ENCODE measurements around the gene TCERG1L. TPM values are rescaled to one million over a fixed set of nuclear protein-coding genes. Genes with fewer than 3 reads are reported as not detected.
A peak's percentile ranks its signal among the peaks of the same experiment; 100 is the strongest.

Gene TCERG1L
- total RNA-seq, 1 donor from 2014 or later: 2.7 TPM

GRCh38 chr10:131111471-131112080 lies 199.9 kb downstream of the TCERG1L start:
- H3K27ac Mint-ChIP-seq: peak overlapping the region; percentile 34
- H3K4me1 Mint-ChIP-seq (ENCODE audit: unreplicated experiment): peaks cover 18% of the 10 kb centered on the region
- no peaks in the 10 kb centered on the region for H3K27me3 Mint-ChIP-seq
- H3K36me3 Mint-ChIP-seq: peaks cover 9% of the 10 kb centered on the region
- peak overlapping the region; percentile 51 for H3K4me3 Mint-ChIP-seq
- no peak for DNase-seq (ENCODE audit: extremely low spot score, unreplicated experiment)
- no peaks in the 10 kb centered on the region for H3K9me3 Mint-ChIP-seq
- TF ChIP-seq CTCF (conservative IDR thresholded peaks at IDR 0.05): no peak

GRCh38 chr10:131111007-131111406 lies 200.5 kb downstream of the TCERG1L start:
- peaks cover 11% of the 10 kb centered on the region for H3K36me3 Mint-ChIP-seq

GRCh38 chr10:131110241-131110783 lies 201.2 kb downstream of the TCERG1L start:
- Mint-ChIP-seq H3K27ac (no peak overlapping the region), H3K36me3 (peaks cover 11% of the 10 kb centered on the region), H3K27me3 (no peaks in the 10 kb centered on the region), H3K4me1 (ENCODE audit: unreplicated experiment) (peaks cover 18% of the 10 kb centered on the region), H3K9me3 (no peaks in the 10 kb centered on the region), H3K4me3 (no peak overlapping the region)
- no peak for DNase-seq (ENCODE audit: extremely low spot score, unreplicated experiment)
- no peak for TF ChIP-seq CTCF (conservative IDR thresholded peaks at IDR 0.05)

More at GRCh38 chr10:131111007-131111406, 200.5 kb downstream of the TCERG1L start:
- Mint-ChIP-seq H3K27ac (no peak overlapping the region), H3K27me3 (no peaks in the 10 kb centered on the region), H3K4me1 (ENCODE audit: unreplicated experiment) (peaks cover 18% of the 10 kb centered on the region), H3K4me3 (no peak overlapping the region), H3K9me3 (no peaks in the 10 kb centered on the region)
- TF ChIP-seq CTCF (conservative IDR thresholded peaks at IDR 0.05): no peak
- no peak for DNase-seq (ENCODE audit: extremely low spot score, unreplicated experiment)

- TF ChIP-seq CTCF (conservative IDR thresholded peaks at IDR 0.05): no peak
- Mint-ChIP-seq H3K4me1 (ENCODE audit: unreplicated experiment) (peaks cover 18% of the 10 kb centered on the region), H3K27ac (no peak overlapping the region), H3K9me3 (no peaks in the 10 kb centered on the region), H3K27me3 (no peaks in the 10 kb centered on the region), H3K4me3 (no peak overlapping the region), H3K36me3 (peaks cover 11% of the 10 kb centered on the region)
- DNase-seq (ENCODE audit: extremely low spot score, unreplicated experiment): no peak
Observed at GRCh38 chr10:131109726-131110125, 201.8 kb downstream of the TCERG1L start.

- H3K27ac Mint-ChIP-seq: no peak overlapping the region
- no peak for DNase-seq (ENCODE audit: extremely low spot score, unreplicated experiment)
- peaks cover 15% of the 10 kb centered on the region for H3K4me1 Mint-ChIP-seq (ENCODE audit: unreplicated experiment)
- no peaks in the 10 kb centered on the region for H3K27me3 Mint-ChIP-seq
- H3K9me3 Mint-ChIP-seq: no peaks in the 10 kb centered on the region
- no peak overlapping the region for H3K4me3 Mint-ChIP-seq
- peaks cover 11% of the 10 kb centered on the region for H3K36me3 Mint-ChIP-seq
- TF ChIP-seq CTCF (conservative IDR thresholded peaks at IDR 0.05): no peak
Observed at GRCh38 chr10:131109291-131109690, 202.2 kb downstream of the TCERG1L start.

Measured in type B pancreatic cell (in vitro differentiated cells).